Measurements from ENCODE around the gene MYL7. TPM values are rescaled to one million over a fixed set of nuclear protein-coding genes. Genes with fewer than 3 reads are reported as not detected.

The MYL7 gene
- total and polyA plus RNA-seq, 7 donors: 0.15 to 1.7 (median 0.98) TPM; not detected in 3

DNA sequence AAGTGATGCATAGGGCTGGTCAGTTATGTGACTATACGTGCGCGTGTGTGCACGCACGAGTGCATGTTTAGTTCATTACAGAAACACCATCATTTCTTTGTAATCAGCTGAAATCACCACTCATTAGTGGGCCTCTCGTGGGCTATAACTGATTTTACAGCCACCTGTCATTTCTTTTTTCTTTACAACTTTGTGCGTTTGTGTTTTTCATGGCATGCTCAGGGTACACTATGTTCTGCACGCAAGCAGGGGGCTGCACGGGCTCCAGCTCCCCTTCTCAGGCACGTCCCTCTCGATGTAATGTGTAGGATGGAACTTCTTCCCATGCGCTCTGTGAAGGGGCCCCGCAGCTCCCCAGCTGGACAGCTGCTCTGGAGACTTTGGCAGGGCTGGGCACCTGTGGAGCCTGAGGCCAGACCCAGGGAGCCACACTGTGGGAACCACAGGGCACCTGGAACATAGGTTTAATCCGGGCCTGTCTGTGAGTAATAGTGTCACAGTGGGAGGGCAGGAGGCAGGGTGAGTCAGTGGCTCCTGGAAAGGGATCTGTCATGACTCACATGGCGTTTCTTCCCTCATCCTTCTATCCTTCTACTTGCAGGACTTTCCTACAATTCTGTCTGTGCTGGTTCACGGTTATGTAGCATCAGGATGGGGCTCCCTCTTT is 43.2 kb upstream of the MYL7 start:
- H3K4me1 ChIP-seq: no peaks in the 10 kb centered on the region
- no peak for DNase-seq
- 66 to 72% (median 69%) methylated on average over 16 of the region's 16 CpGs for WGBS, 3 donors
- H3K36me3 ChIP-seq (ENCODE audit: insufficient read depth in 1 of 2, low read depth in 1 of 2): no peaks in the 10 kb centered on the region
- intact Hi-C loops (cut with DNase I): no loop called here
- ATAC-seq: peak in 3 of 4 donors; percentile 57 to 79 (median 75)
- TF ChIP-seq, protein P1, sequence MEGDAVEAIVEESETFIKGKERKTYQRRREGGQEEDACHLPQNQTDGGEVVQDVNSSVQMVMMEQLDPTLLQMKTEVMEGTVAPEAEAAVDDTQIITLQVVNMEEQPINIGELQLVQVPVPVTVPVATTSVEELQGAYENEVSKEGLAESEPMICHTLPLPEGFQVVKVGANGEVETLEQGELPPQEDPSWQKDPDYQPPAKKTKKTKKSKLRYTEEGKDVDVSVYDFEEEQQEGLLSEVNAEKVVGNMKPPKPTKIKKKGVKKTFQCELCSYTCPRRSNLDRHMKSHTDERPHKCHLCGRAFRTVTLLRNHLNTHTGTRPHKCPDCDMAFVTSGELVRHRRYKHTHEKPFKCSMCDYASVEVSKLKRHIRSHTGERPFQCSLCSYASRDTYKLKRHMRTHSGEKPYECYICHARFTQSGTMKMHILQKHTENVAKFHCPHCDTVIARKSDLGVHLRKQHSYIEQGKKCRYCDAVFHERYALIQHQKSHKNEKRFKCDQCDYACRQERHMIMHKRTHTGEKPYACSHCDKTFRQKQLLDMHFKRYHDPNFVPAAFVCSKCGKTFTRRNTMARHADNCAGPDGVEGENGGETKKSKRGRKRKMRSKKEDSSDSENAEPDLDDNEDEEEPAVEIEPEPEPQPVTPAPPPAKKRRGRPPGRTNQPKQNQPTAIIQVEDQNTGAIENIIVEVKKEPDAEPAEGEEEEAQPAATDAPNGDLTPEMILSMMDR (IDR thresholded peaks at IDR 0.05): no peak
- H3K9me3 ChIP-seq: no peaks in the 10 kb centered on the region
- H3K4me3 ChIP-seq: no peak overlapping the region
- no peak overlapping the region for H3K27ac ChIP-seq
- H3K27me3 ChIP-seq (ENCODE audit: insufficient read depth in 3 of 3, low read length in 2 of 3): peaks cover 0 to 2% (median 0%) of the 10 kb centered on the region in 3 donors

- no peaks in the 10 kb centered on the region for H3K9me3 ChIP-seq
- intact Hi-C loops (cut with DNase I): no loop called here
- H3K36me3 ChIP-seq (ENCODE audit: insufficient read depth in 1 of 2, low read depth in 1 of 2): no peaks in the 10 kb centered on the region
- ATAC-seq: no peak
- TF ChIP-seq, protein P1 (IDR thresholded peaks at IDR 0.05): no peak
- 12 to 23% (median 16%) methylated on average over 2 of the region's 2 CpGs for WGBS, 3 donors
- H3K4me3 ChIP-seq: no peak overlapping the region
- DNase-seq: no peak
- no peak overlapping the region for H3K27ac ChIP-seq
- peaks cover 0 to 2% (median 0%) of the 10 kb centered on the region in 3 donors for H3K27me3 ChIP-seq (ENCODE audit: insufficient read depth in 3 of 3, low read length in 2 of 3)
- no peaks in the 10 kb centered on the region for H3K4me1 ChIP-seq
Measured at GRCh38 chr7:44183386-44183785, 42.3 kb upstream of the MYL7 start.

DNA sequence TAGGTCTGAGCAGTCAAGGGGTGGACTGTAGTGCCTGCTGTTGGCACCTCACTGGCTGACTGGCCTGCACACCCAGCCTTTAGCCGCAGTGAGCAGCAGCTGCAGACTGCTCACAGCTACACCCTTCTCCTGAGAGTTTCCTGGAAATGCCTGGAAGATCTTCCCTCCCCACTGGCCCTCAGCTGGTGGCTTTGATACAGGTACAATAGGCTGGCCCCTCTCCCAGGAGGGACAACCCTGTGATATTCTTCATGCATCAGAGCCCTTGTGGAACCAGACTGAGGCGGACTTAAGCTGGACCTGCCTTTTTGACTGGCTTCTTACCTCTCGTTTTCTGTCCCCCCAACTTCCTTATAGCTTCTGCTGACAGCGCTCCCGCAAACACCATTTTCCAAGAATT is 41.7 kb upstream of the MYL7 start:
- ATAC-seq (no peak), DNase-seq (no peak)
- H3K4me3 ChIP-seq: no peak overlapping the region
- H3K27ac ChIP-seq: no peak overlapping the region
- H3K4me1 ChIP-seq: no peaks in the 10 kb centered on the region
- no peaks in the 10 kb centered on the region for H3K9me3 ChIP-seq
- intact Hi-C loops (cut with DNase I): no loop called here
- H3K27me3 ChIP-seq (ENCODE audit: insufficient read depth in 3 of 3, low read length in 2 of 3): peaks cover 0 to 2% (median 0%) of the 10 kb centered on the region in 3 donors
- H3K36me3 ChIP-seq (ENCODE audit: insufficient read depth in 1 of 2, low read depth in 1 of 2): no peaks in the 10 kb centered on the region
- WGBS, 3 donors: 76 to 88% (median 81%) methylated on average over 5 of the region's 5 CpGs
- TF ChIP-seq, protein P1 (IDR thresholded peaks at IDR 0.05): no peak

DNA sequence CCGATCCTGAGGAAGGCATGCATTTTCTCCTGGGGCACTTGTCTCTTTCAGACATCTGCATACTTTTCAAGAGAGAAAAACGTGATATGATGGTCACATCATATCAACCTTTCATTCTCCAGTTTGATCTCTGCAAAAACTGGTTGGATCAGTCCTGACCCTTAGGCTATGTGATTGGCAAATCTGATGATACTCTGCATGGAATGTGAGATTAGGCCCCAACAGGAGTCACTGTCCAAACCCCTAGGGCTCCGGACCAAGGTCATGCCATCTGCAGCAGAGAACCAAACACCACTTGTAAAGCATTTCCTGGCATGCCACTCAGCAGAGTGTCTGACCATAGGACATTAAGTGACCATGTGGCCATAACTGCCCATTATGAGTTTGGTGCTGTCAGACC is 39.5 kb upstream of the MYL7 start:
- intact Hi-C loops (cut with DNase I): no loop called here
- H3K4me1 ChIP-seq: no peaks in the 10 kb centered on the region
- H3K27ac ChIP-seq: no peak overlapping the region
- no peak overlapping the region for H3K4me3 ChIP-seq
- DNase-seq (no peak), ATAC-seq (no peak)
- H3K36me3 ChIP-seq (ENCODE audit: insufficient read depth in 1 of 2, low read depth in 1 of 2): no peaks in the 10 kb centered on the region
- H3K27me3 ChIP-seq (ENCODE audit: insufficient read depth in 3 of 3, low read length in 2 of 3): peaks cover 0 to 2% (median 0%) of the 10 kb centered on the region in 3 donors
- H3K9me3 ChIP-seq: no peaks in the 10 kb centered on the region
- 56 to 67% (median 58%) methylated on average over 3 of the region's 3 CpGs for WGBS, 3 donors
- TF ChIP-seq, protein P1 (IDR thresholded peaks at IDR 0.05): no peak
